Measurements from ENCODE around the gene C7. TPM values are rescaled to one million over a fixed set of nuclear protein-coding genes. Genes with fewer than 3 reads are reported as not detected.

The C7 gene
- total and polyA plus RNA-seq, 11 donors = 69.5 to 346 (median 89.2) TPM

- Histone ChIP-seq H3K36me3 (peaks cover 0 to 11% (median 3%) of the 10 kb centered on the region in 9 donors), H3K4me3 (no peak overlapping the region), H3K27ac (no peak overlapping the region), H3K4me1 (no peaks in the 10 kb centered on the region), H3K27me3 (no peaks in the 10 kb centered on the region), H3K9me3 (peaks cover 0 to 34% (median 29%) of the 10 kb centered on the region in 12 donors)
- WGBS, 4 donors = 64 to 75% (median 67%) methylated on average over 2 of the region's 2 CpGs
- intact Hi-C loops (cut with DNase I) = no loop called here
- DNase-seq (no peak), ATAC-seq (no peak)
- TF ChIP-seq CTCF (IDR thresholded peaks at IDR 0.05) (no peak), POLR2A (IDR thresholded peaks at IDR 0.05) (no peak)
Measured at GRCh38 chr5:40928886-40929448, 19.7 kb downstream of the C7 start.

- ATAC-seq (no peak), DNase-seq (no peak)
- Histone ChIP-seq H3K27ac (no peak overlapping the region), H3K27me3 (no peaks in the 10 kb centered on the region), H3K4me1 (no peaks in the 10 kb centered on the region), H3K4me3 (no peak overlapping the region), H3K9me3 (no peaks in the 10 kb centered on the region), H3K36me3 (peaks cover 0 to 46% (median 5%) of the 10 kb centered on the region in 9 donors)
- TF ChIP-seq POLR2A (IDR thresholded peaks at IDR 0.05) (no peak), CTCF (IDR thresholded peaks at IDR 0.05) (no peak)
- WGBS, 4 donors = 73 to 85% (median 76%) methylated on average over 2 of the region's 2 CpGs
- intact Hi-C loops (cut with DNase I) = no loop called here
Measured at GRCh38 chr5:40932766-40933165, 23.5 kb downstream of the C7 start.

GRCh38 chr5:40937075-40937474 is 27.8 kb downstream of the C7 start:
- DNase-seq = no peak
- Histone ChIP-seq H3K27ac (no peak overlapping the region), H3K4me1 (no peaks in the 10 kb centered on the region), H3K27me3 (no peaks in the 10 kb centered on the region), H3K4me3 (no peak overlapping the region), H3K9me3 (no peaks in the 10 kb centered on the region), H3K36me3 (peaks cover 0 to 60% (median 5%) of the 10 kb centered on the region in 9 donors)
- ATAC-seq = no peak
- intact Hi-C loops (cut with DNase I) = no loop called here
- 54 to 87% (median 73%) methylated on average over 1 of the region's 1 CpG for WGBS, 4 donors
- TF ChIP-seq CTCF (IDR thresholded peaks at IDR 0.05) (no peak), POLR2A (IDR thresholded peaks at IDR 0.05) (no peak)

GRCh38 chr5:40939753-40940152 is 30.5 kb downstream of the C7 start:
- ATAC-seq = no peak
- Histone ChIP-seq H3K9me3 (no peaks in the 10 kb centered on the region), H3K27me3 (no peaks in the 10 kb centered on the region), H3K4me3 (no peak overlapping the region), H3K27ac (no peak overlapping the region), H3K4me1 (no peaks in the 10 kb centered on the region), H3K36me3 (peaks cover 0 to 42% (median 4%) of the 10 kb centered on the region in 9 donors)
- WGBS, 4 donors = 83 to 86% (median 86%) methylated on average over 6 of the region's 6 CpGs
- DNase-seq = no peak
- intact Hi-C loops (cut with DNase I) = no loop called here
- TF ChIP-seq POLR2A (IDR thresholded peaks at IDR 0.05) = no peak
- no peak for TF ChIP-seq CTCF (IDR thresholded peaks at IDR 0.05)
